H1 (cell line): ENCODE measurements around the gene CCL24. TPM values are rescaled to one million over a fixed set of nuclear protein-coding genes. Genes with fewer than 3 reads are reported as not detected.

ENCODE experiments used
- CTCF ChIA-PET: fragments of 300-600 bp; sonication (Branson Sonifier 250); formaldehyde crosslinking; loops from one replicate; lab custom pipeline; 2021; ENCODE audit not compliant: partially characterized antibody; lab: Charles Lee
- POLR2A ChIA-PET: fragments of 300-600 bp; sonication (Branson Sonifier 250); formaldehyde crosslinking; loops from one replicate; lab custom pipeline; 2021; ENCODE audit warnings: inconsistent platforms; ENCODE audit not compliant: partially characterized antibody; lab: Charles Lee
- DNase-seq, 2 experiments: peaks; one replicate each; pipeline versions ENCODE4 v3.0.0 to v3.0.0-alpha.2; 2010 to 2022; ENCODE audit warnings: low spot score in 2 of 2, low read depth in 1 of 2, mixed read lengths in 1 of 2
- FAIRE-seq: peaks from 2 replicates; lab custom pipeline; 2011; peaks lifted over from hg19 to GRCh38; lab: Jason Lieb, UNC
- H2AFZ ChIP-seq: 2 replicates; pipeline ENCODE4 v1.8.1; 2012; ENCODE audit warnings: low read length, inconsistent platforms
- H2AK5ac ChIP-seq: 2 replicates; pipeline ENCODE4 v1.6.1; 2013; ENCODE audit warnings: low read depth, low read length
- H2BK120ac ChIP-seq: replicated peaks from 2 replicates; pipeline ENCODE3; 2013; ENCODE audit warnings: low read depth, low read length, inconsistent platforms
- H2BK12ac ChIP-seq: 2 replicates; pipeline ENCODE4 v1.6.1; 2013; ENCODE audit warnings: low read depth, low read length
- H2BK15ac ChIP-seq: 2 replicates; pipeline ENCODE4 v1.6.1; 2013; ENCODE audit warnings: low read length
- H2BK20ac ChIP-seq: 2 replicates; pipeline ENCODE4 v1.6.1; 2013; ENCODE audit warnings: low read length
- H2BK5ac ChIP-seq: 2 replicates; pipeline ENCODE4 v1.6.1; 2013; ENCODE audit warnings: low read depth, low read length
- H3K14ac ChIP-seq: 2 replicates; pipeline ENCODE4 v1.6.1; 2013; ENCODE audit warnings: inconsistent platforms; ENCODE audit not compliant: insufficient read length
- H3K18ac ChIP-seq: 2 replicates; pipeline ENCODE4 v1.6.1; 2013; ENCODE audit warnings: low read length; ENCODE audit errors: extremely low read depth
- H3K23ac ChIP-seq: 2 replicates; pipeline ENCODE4 v1.6.1; 2013; ENCODE audit warnings: inconsistent platforms; ENCODE audit not compliant: insufficient read length
- H3K23me2 ChIP-seq: 2 replicates; pipeline ENCODE4 v1.6.1; 2013; ENCODE audit warnings: low read depth, low read length
- H3K27ac ChIP-seq: 2 replicates; pipeline ENCODE4 v1.6.1; 2011; ENCODE audit warnings: low read depth, low read length, inconsistent platforms
- H3K27me3 ChIP-seq, 4 experiments: replicated peaks in 1 of 4; 1 replicate in 1 of 4; 2 replicates in 3 of 4; pipeline versions ENCODE4 v1.6.1 to v1.8.1; 2011 to 2013; ENCODE audit warnings: low read length in 3 of 4, mild to moderate bottlenecking in 3 of 4, inconsistent platforms in 2 of 4, mixed read lengths in 2 of 4, moderate library complexity in 1 of 4; ENCODE audit not compliant: control insufficient read depth in 3 of 4, insufficient read depth in 3 of 4; ENCODE audit errors: extremely low read depth in 1 of 4
- H3K36me3 ChIP-seq, 4 experiments: 2 replicates each; pipeline versions ENCODE4 v1.6.1 to v1.8.1; 2011 to 2013; ENCODE audit warnings: mild to moderate bottlenecking in 4 of 4, low read length in 3 of 4, moderate library complexity in 2 of 4, control low read depth in 1 of 4, inconsistent platforms in 1 of 4; ENCODE audit not compliant: insufficient read depth in 4 of 4, control insufficient read depth in 2 of 4
- H3K4ac ChIP-seq: replicated peaks from 2 replicates; pipeline ENCODE3; 2013; ENCODE audit warnings: low read length, low read depth, mixed read lengths, inconsistent platforms; ENCODE audit not compliant: insufficient read length
- H3K4me1 ChIP-seq, 4 experiments: replicated peaks in 1 of 4; 1 replicate in 1 of 4; 2 replicates in 3 of 4; pipeline versions ENCODE4 v1.6.1 to v1.8.1; 2011 to 2013; ENCODE audit warnings: low read length in 3 of 4, inconsistent platforms in 2 of 4, mixed read lengths in 1 of 4; ENCODE audit not compliant: insufficient read depth in 4 of 4, control insufficient read depth in 3 of 4
- H3K4me2 ChIP-seq, 2 experiments: 2 replicates each; pipeline versions ENCODE4 v1.6.1 to v1.8.1; 2011 to 2013; ENCODE audit warnings: low read depth in 2 of 2, low read length in 2 of 2, control low read depth in 1 of 2, inconsistent platforms in 1 of 2, mild to moderate bottlenecking in 1 of 2; ENCODE audit not compliant: insufficient read depth in 1 of 2
- H3K4me3 ChIP-seq, 4 experiments: fragments of 200-600, 300-600 bp in 1 of 4; sonication (generic), shearing (Covaris generic), sonication (Bioruptor Twin) in 1 of 4; 2 replicates each; pipeline versions ENCODE4 v1.5.1 to v1.8.1; 2011 to 2016; ENCODE audit warnings: low read length in 4 of 4, low read depth in 3 of 4, control low read depth in 2 of 4, inconsistent platforms in 2 of 4, mild to moderate bottlenecking in 2 of 4, mixed read lengths in 1 of 4, moderate library complexity in 1 of 4; ENCODE audit not compliant: insufficient read depth in 2 of 4; ENCODE audit errors: extremely low read depth in 1 of 4
- H3K56ac ChIP-seq: replicated peaks from 2 replicates; pipeline ENCODE3; 2013; ENCODE audit warnings: low read depth, mild to moderate bottlenecking, mixed read lengths, low read length, inconsistent platforms; ENCODE audit not compliant: insufficient read length
- H3K79me1 ChIP-seq: 2 replicates; pipeline ENCODE4 v1.6.1; 2013; ENCODE audit warnings: low read depth, low read length, control low read depth
- H3K79me2 ChIP-seq, 2 experiments: 2 replicates each; pipeline versions ENCODE4 v1.6.1 to v1.8.1; 2012 to 2013; ENCODE audit warnings: low read length in 2 of 2, mild to moderate bottlenecking in 2 of 2, inconsistent platforms in 1 of 2; ENCODE audit not compliant: insufficient read depth in 2 of 2, control insufficient read depth in 1 of 2
- H3K9ac ChIP-seq, 4 experiments: replicated peaks in 1 of 4; 1 replicate in 1 of 4; 2 replicates in 3 of 4; pipeline versions ENCODE4 v1.6.1 to v1.8.1; 2011 to 2013; ENCODE audit warnings: low read depth in 3 of 4, low read length in 3 of 4, control low read depth in 2 of 4, mild to moderate bottlenecking in 2 of 4, moderate library complexity in 2 of 4, inconsistent platforms in 1 of 4; ENCODE audit errors: extremely low read depth in 1 of 4
- H3K9me3 ChIP-seq, 2 experiments: 2 replicates each; pipeline versions ENCODE4 v1.6.1 to v1.8.1; 2012 to 2013; ENCODE audit warnings: mild to moderate bottlenecking in 2 of 2, moderate library complexity in 2 of 2, control low read depth in 1 of 2, inconsistent platforms in 1 of 2, low read depth in 1 of 2, low read length in 1 of 2, mixed read lengths in 1 of 2; ENCODE audit not compliant: insufficient read depth in 2 of 2
- H4K20me1 ChIP-seq, 2 experiments: replicated peaks in 1 of 2; 2 replicates each; pipeline versions ENCODE3 to v1.8.1; 2011 to 2013; ENCODE audit warnings: inconsistent platforms in 2 of 2, low read length in 2 of 2, mild to moderate bottlenecking in 1 of 2; ENCODE audit not compliant: insufficient read depth in 2 of 2, control insufficient read depth in 1 of 2
- H4K5ac ChIP-seq: 2 replicates; pipeline ENCODE4 v1.6.1; 2013; ENCODE audit warnings: low read length, low read depth, mixed read lengths, inconsistent platforms; ENCODE audit not compliant: insufficient read length
- H4K8ac ChIP-seq: 2 replicates; pipeline ENCODE4 v1.8.0; 2013; ENCODE audit warnings: mild to moderate bottlenecking, moderate library complexity, low read length, inconsistent platforms; ENCODE audit not compliant: insufficient read depth; ENCODE audit errors: extremely low read depth
- H4K91ac ChIP-seq: replicated peaks from 2 replicates; pipeline ENCODE3; 2013; ENCODE audit warnings: low read length, mixed read lengths, inconsistent platforms; ENCODE audit not compliant: insufficient read length
- CBX5 ChIP-seq: fragments of 300-800, 300-1000 bp; sonication (generic); IDR thresholded peaks from 2 replicates; pipeline ENCODE4 v1.7.1; 2016; ENCODE audit warnings: antibody characterized with exemption, low read length, low read depth
- POLR2A ChIP-seq, 2 experiments: IDR thresholded peaks; 1 replicate in 1 of 2; 2 replicates in 1 of 2; pipeline ENCODE4 v1.6.1; 2011; ENCODE audit warnings: low read depth in 2 of 2, low read length in 2 of 2, mild to moderate bottlenecking in 2 of 2; ENCODE audit errors: control extremely low read depth in 1 of 2
- WGBS, 2 experiments: shearing (Covaris generic) in 1 of 2; methylation state at CpG; one replicate each; pipeline versions ENCODE4 v1.1.6 to v1.1.7; 2013 to 2015; ENCODE audit warnings: low lambda C conversion rate in 2 of 2, mixed read lengths in 2 of 2, inconsistent platforms in 1 of 2, low coverage in 1 of 2, missing lambda C conversion rate in 1 of 2; ENCODE audit not compliant: insufficient replicate concordance in 2 of 2, insufficient coverage in 1 of 2, insufficient read length in 1 of 2; ENCODE audit errors: extremely low coverage in 1 of 2, missing lambda C conversion rate in 1 of 2; 5-methylcytosine and 5-hydroxymethylcytosine counted together
- polyA plus RNA-seq, 7 experiments: library from polyadenylated mRNA; depleted of rRNA in 3 of 7; stranded (reverse) in 5 of 7; unstranded in 2 of 7; fragments of >200 nt in 5 of 7; fragments of 200-250 nt in 2 of 7; gene quantifications; 1 replicate in 5 of 7; 2 replicates in 1 of 7; 4 replicates in 1 of 7; pipeline versions ENCODE4 v1.2.1 to v1.2.3, GENCODE V29; 2011 to 2013; ENCODE audit warnings: missing spikeins in 2 of 7, mixed read lengths in 2 of 7
- total RNA-seq: library from RNA; stranded (reverse); fragmentation: NEBNext Ultra II Directional; extraction: Animal tissue kit (Norgen Biotek cat#: 25700); gene quantifications from 2 replicates; pipeline ENCODE4 v1.2.1, GENCODE V29; 2021

The CCL24 gene
- total and polyA plus RNA-seq, 2 of the 8 experiments (the other 6 are each of a cell fraction or from before 2014, with no cell fraction given), result not detected

- no peak overlapping the region for H2BK12ac ChIP-seq
- H3K4me2 ChIP-seq, result no peak overlapping the region
- H3K23me2 ChIP-seq, result no peaks in the 10 kb centered on the region; the same call in 1 of the 2 replicates
- H4K20me1 ChIP-seq, result no peaks in the 10 kb centered on the region
- no peak overlapping the region for H3K9ac ChIP-seq
- no peaks in the 10 kb centered on the region for H3K79me1 ChIP-seq
- H3K23ac ChIP-seq, result no peak overlapping the region
- H4K91ac ChIP-seq, result no peak overlapping the region
- WGBS, 2 experiments, result 69% methylated on average over 3 of the region's 3 CpGs; no CpG with 5 or more reads in 1 of the 2 experiments
- no peak overlapping the region for H3K56ac ChIP-seq
- H2AK5ac ChIP-seq, result no peak overlapping the region
- H3K79me2 ChIP-seq, result no peaks in the 10 kb centered on the region
- H3K9me3 ChIP-seq, result no peaks in the 10 kb centered on the region
- H2BK15ac ChIP-seq, result no peak overlapping the region
- H4K5ac ChIP-seq, result no peak overlapping the region
- no peak overlapping the region for H4K8ac ChIP-seq
- no peak overlapping the region for H3K4me3 ChIP-seq
- FAIRE-seq, result no peak
- no peaks in the 10 kb centered on the region for H3K27me3 ChIP-seq
- H2BK20ac ChIP-seq, result no peak overlapping the region
- POLR2A ChIA-PET, result no interaction called here
- no peak overlapping the region for H3K27ac ChIP-seq
- H2BK5ac ChIP-seq, result no peak overlapping the region
- no peak for DNase-seq
- H3K36me3 ChIP-seq, result no peaks in the 10 kb centered on the region
- no peak overlapping the region for H2AFZ ChIP-seq
- H3K4ac ChIP-seq, result no peak overlapping the region
- no peak overlapping the region for H3K14ac ChIP-seq
- no peaks in the 10 kb centered on the region for H3K4me1 ChIP-seq
- CTCF ChIA-PET, result interaction anchor here (1.0 kb wide), 1 partner anchor 17 kb away, joined by 3 read pairs; no protein-coding TSS in a partner anchor
- H2BK120ac ChIP-seq, result no peak overlapping the region
- H3K18ac ChIP-seq, result no peak overlapping the region
- no peak for TF ChIP-seq POLR2A (IDR thresholded peaks at IDR 0.05; ENCODE audit: control extremely low read depth in 1 of 2, low read depth in 2 of 2, low read length in 2 of 2)
- no peak for TF ChIP-seq CBX5
Measured at GRCh38 chr7:75849573-75849972, 36.0 kb upstream of the CCL24 start.
